Adipose tissue (tissue), 3 donors: ENCODE data around the gene PLD2. TPM values are rescaled to one million over a fixed set of nuclear protein-coding genes. Genes with fewer than 3 reads are reported as not detected.

Experiments used
- H3K27ac ChIP-seq: one replicate; pipeline ENCODE4 v1.5.1; 2013; ENCODE audit warnings: low read depth, low read length
- WGBS, 3 donors: extraction: QIAGEN DNeasy Blood & Tissue Kit; methylation state at CpG; one replicate each; pipeline ENCODE4 v1.1.7; 2013; 5-methylcytosine and 5-hydroxymethylcytosine counted together
- polyA plus RNA-seq, 3 donors: library from polyadenylated mRNA; stranded (reverse); fragments of 200-250 nt; gene quantifications; one replicate each; pipeline ENCODE4 v1.2.3, GENCODE V29; 2013
- donor health status: healthy with polysubstance abuse.
- donor health status: Bipolar disorder and iron deficiency.
- donor health status: healthy.

PLD2 gene, protein sequence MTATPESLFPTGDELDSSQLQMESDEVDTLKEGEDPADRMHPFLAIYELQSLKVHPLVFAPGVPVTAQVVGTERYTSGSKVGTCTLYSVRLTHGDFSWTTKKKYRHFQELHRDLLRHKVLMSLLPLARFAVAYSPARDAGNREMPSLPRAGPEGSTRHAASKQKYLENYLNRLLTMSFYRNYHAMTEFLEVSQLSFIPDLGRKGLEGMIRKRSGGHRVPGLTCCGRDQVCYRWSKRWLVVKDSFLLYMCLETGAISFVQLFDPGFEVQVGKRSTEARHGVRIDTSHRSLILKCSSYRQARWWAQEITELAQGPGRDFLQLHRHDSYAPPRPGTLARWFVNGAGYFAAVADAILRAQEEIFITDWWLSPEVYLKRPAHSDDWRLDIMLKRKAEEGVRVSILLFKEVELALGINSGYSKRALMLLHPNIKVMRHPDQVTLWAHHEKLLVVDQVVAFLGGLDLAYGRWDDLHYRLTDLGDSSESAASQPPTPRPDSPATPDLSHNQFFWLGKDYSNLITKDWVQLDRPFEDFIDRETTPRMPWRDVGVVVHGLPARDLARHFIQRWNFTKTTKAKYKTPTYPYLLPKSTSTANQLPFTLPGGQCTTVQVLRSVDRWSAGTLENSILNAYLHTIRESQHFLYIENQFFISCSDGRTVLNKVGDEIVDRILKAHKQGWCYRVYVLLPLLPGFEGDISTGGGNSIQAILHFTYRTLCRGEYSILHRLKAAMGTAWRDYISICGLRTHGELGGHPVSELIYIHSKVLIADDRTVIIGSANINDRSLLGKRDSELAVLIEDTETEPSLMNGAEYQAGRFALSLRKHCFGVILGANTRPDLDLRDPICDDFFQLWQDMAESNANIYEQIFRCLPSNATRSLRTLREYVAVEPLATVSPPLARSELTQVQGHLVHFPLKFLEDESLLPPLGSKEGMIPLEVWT
- 10 to 100 TPM; 14.4 to 32.1 (median 16.0) TPM for polyA plus RNA-seq

DNA sequence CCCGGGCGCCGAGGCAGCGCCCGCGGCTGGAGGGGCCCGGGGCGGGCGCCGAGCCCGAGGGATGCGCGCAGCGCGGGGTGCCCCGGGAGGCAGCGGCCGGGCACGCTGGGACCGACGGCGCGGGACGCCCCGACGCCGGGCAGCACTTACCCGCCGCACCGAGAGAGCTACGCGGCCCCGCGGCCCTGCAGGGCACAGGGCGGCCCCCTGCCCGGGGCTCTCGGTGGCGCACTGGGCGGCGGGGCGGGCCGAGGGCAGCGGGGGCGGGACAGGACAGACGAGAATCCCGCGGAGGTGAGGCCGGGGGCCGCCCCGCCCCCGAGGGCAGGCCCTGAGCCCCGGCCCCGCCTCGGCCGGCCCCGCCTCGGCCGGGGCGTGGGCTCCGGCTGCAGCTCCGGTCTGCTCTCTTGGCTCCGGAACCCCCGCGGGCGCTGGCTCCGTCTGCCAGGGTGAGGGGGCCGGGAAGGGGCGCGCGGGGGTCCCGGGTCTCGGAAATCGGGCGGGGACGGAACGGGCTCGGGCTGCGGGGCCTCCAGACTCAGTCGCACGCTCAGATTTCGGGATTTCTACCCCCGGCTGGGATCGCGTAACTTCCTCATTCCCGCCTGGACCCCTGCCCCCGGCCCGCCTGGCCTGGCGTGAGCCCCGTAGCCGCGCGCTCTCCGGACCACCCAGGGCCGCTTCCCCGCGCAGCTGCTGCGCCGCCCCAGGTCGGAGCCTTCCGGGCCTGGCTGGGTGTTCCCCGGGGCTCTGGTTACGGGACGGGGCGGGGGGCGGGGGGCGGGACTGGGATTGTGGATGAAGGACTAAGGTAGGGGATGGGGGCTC is at the start of gene PLD2:
PLD2 (plus strand) TSS at position 376 of the 828 bp plus-strand sequence. CDS start 621 bp downstream, outside the sequence.
- H3K27ac ChIP-seq: no peak within 1 kb of the TSS
- whole genome bisulfite sequencing, 3 donors: 1% methylated on average over 53 to 106 of the region's 106 CpGs

DNA sequence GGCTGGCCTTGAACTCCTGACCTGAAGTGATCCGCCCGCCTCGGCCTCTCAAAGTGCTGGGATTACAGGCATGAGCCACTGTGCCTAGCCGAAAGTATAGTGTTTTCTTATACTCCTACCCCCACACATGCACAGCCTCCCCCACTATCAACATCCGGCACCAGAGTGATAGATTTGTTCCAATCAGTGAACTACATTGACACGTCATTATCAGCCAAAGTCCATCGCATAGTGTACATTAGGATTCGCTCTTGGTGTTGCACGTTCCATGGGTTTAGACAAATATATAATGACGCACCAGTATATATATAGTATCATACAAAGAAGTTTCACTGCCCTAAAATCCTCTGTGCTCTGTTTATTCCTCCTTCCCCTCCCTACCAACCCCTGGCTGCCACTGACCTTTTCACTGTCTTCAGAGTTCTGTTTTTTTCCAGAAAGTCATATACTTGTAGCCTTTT is 47.1 kb upstream of the PLD2 start:
- H3K27ac ChIP-seq: no peak overlapping the region
- WGBS, 3 donors: 58 to 82% (median 79%) methylated on average over 10 of the region's 10 CpGs

DNA sequence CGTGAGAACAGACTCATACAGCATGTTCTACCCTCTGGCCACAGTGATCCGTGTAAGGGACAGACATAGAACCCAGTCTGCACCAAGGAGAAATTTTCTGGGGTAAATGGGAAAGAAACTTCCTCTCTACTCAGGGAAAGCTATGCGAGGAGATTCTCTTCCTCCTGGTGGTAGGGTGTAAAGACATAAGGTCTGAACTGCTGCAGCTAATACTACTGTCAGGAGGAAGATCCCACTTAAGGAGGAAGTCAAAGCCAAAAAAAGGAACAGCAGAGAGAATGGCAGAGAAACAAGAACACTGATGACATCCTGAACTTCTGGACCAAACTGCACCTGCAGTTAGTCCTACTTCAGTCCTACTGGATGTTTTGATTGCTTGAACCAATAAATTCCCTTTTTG is 42.4 kb upstream of the PLD2 start:
- WGBS, 3 donors: 48 to 72% (median 54%) methylated on average over 3 of the region's 3 CpGs
- no peak overlapping the region for H3K27ac ChIP-seq

DNA sequence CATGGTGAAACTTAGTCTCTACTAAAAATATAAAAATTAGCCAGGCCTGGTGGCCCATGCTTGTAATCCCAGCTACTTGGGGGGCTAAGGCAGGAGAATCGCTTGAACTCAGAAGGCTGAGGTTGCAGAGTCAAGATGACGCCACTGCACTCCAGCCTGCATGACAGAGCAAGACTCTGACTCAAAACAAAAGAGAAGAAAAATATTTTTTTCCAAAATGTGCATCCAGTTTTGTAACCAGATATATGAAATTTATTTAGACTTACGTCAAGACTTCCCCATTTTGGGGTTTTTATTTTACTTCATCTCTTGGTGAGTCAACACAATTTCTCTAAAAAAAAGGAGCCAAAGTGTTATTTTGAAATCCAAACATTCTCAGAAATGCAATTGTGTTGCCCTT is 40.8 kb upstream of the PLD2 start:
- WGBS, 3 donors: 54 to 82% (median 65%) methylated on average over 3 of the region's 3 CpGs
- no peak overlapping the region for H3K27ac ChIP-seq

DNA sequence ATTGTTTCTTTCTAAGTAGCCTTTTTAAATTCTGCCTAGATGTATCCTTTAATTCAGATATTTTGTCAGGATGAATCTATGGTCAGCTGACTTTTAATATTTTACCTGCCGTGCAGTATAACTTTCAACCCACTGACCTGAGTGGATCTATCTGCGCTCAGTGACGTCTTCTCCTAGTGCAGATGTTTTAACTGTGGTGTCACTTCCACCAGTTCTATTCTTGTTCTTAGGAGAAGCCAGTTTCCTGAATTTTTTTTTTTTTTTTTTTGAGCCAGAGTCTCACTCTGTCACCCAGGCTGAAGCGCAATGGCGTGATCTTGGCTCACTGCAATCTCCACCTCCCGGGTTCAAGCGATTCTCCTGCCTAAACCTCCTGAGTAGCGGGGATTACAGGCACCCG is 40.2 kb upstream of the PLD2 start:
- 72 to 87% (median 72%) methylated on average over 9 of the region's 9 CpGs for WGBS, 3 donors
- H3K27ac ChIP-seq: no peak overlapping the region

DNA sequence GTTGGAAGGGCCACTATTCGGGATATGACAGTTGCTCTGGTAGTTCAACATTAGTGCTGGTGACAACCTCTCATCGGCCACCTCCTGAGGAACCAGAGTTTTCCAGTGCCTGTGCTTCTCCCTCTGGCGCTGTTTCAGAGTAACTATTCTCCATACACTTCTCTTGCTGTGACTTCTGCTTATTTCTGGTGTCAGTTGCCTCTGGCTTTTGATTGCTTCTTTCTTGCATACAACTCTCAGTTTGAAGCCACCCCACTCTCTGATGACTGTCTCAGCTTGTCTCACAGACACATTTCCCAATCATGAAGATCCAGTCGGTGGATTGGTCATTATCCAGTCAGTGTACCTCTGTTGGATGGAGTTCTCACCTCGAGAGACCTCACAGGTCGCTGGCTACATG is 38.7 kb upstream of the PLD2 start:
- H3K27ac ChIP-seq: no peak overlapping the region
- WGBS, 3 donors: 77 to 81% (median 81%) methylated on average over 6 of the region's 6 CpGs

DNA sequence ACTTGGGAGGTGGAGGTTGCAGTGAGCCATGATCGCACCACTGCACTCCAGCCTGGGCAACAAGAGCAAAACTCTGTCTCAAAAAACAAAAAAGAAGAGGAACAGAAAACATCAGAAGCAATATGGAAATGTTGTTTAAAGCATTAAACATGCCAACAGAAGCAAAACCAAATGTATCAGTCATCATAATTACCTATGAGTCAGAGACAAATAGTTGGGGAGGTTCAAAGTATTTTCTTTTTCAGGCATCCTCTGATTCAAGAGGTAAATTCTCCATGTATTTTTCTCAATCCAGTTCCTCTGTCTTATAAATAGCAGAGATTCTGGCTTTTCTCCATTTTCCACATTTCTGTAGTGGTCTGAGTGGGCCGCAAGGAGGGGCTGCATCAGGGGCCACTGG is 37.3 kb upstream of the PLD2 start:
- 90 to 98% (median 90%) methylated on average over 2 of the region's 2 CpGs for WGBS, 3 donors

DNA sequence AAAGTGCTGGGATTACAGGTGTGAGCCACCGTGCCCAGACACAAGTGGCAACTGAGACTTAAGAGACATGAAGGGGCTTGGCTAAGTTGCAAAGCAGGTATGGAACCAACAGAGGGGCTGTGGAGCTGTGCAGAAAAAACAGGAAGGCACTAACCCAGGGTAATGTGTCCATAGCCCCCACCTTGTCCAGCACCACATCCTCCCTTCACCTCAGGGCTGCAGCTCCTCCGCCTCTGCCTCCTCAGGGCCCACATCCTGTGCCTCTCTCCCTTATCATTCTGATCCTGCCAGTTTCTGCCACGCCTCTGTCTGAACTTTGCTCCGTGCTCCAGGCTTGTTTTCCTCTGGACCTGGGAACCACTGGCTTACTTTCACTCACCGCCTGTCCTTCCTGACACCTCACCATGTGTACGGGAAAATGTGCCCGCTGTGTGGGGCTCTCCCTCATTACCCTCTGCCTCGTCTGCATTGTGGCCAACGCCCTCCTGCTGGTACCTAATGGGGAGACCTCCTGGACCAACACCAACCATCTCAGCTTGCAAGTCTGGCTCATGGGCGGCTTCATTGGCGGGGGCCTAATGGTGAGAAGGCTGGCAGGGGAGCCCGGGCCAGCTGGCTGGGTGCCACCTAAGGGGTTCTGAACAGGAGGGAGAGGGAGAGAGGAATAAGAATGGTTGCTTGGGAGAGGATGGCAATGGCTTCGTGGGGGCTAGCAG is 35.3 kb upstream of the PLD2 start, which contains the start of gene TM4SF5:
TM4SF5 (plus strand) TSS at position 368 of the 716 bp plus-strand sequence; CDS start at position 405, 37 bp downstream.
- no peak within 1 kb of the TSS for H3K27ac ChIP-seq
- whole genome bisulfite sequencing, 3 donors: 33 to 63% (median 58%) methylated on average over 13 of the region's 13 CpGs

More for the DNA sequence above, 37.3 kb upstream of the PLD2 start:
- no peak overlapping the region for H3K27ac ChIP-seq

DNA sequence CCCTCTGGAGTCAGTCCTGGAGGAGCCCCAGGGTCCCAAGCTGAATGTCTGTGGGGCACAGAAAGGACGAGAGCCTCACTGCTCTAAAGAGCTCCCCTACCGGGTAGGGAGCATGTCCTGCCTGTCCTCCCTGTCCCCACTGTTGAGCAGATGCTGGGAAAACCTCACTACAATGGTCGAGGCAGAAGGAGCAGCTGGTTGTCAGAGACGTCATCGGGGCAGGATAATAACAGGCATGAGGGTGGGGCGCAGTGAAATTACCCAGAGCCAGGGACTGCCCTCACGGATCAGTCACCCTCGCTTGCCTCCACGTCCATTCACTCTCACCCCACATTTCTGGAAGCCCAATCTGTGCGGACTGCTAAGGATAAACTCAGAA is 34.7 kb upstream of the PLD2 start:
- no peak overlapping the region for H3K27ac ChIP-seq

DNA sequence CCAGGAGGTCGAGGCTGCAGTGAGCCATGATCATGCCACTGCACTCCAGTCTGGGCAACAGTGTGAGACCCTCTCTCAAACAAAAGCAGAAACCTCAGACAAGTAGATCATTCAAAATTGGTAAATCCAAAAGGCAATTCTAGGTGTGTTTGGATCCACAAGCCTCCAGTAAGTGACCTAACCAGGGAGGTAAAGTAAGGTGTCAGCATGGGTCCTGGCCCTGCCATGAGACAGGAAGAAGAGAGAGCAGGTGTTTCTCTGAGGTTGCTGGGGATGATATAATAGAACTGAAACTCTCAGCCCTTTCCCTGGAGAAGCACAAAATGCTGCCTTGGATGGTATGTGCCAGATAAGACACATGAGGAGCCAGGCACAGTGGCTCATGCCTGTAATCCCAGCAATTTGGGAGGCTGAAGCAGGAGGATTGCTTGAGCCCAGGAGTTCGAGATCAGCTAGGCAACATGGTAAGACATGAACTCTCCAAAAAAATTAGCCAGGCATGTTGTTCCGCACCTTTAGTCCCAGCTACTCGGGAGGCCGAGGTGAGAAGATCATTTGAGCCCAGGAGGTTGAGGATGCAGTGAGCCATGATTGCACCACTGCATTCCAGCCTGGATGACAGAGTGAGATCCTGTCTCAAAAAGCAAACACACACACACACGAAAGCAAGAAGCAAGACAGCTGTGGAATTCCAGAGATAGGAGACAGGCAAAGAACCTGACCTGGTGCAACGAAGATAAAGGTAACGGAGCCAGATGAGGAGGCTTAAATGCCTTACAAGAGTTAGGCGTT is 28.8 kb upstream of the PLD2 start:
- 62 to 76% (median 75%) methylated on average over 9 of the region's 9 CpGs for WGBS, 3 donors
- H3K27ac ChIP-seq: no peak overlapping the region

More for the DNA sequence above, 34.7 kb upstream of the PLD2 start:
- 71 to 79% (median 75%) methylated on average over 10 of the region's 10 CpGs for WGBS, 3 donors

DNA sequence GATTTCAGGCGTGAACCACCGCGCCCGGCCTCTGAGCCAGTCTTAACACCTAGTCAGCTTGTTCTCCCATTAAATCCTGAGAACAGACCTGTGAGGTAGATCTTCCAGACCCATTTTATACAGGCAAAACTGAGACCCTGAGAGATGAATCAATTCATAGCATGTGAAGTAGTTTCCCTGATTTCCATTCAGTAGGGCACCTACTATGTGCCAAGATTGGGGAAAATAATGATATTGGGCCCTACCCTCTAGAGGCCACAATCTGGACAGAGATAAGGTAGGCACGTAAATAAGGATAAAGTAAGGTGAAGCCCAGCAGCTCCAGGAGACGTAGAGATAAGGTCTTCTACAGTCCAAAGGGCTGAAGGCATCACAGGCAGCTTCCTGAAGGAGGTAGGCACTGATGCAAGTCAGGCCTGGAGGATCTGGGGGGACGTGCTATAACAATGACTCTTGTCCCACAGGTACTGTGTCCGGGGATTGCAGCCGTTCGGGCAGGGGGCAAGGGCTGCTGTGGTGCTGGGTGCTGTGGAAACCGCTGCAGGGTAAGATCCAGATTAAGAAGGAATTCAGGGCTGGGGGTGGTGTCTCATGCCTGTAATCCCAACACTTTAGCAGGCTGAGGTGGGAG is 26.5 kb upstream of the PLD2 start:
- no peak overlapping the region for H3K27ac ChIP-seq
- 71 to 87% (median 79%) methylated on average over 11 of the region's 11 CpGs for WGBS, 3 donors

DNA sequence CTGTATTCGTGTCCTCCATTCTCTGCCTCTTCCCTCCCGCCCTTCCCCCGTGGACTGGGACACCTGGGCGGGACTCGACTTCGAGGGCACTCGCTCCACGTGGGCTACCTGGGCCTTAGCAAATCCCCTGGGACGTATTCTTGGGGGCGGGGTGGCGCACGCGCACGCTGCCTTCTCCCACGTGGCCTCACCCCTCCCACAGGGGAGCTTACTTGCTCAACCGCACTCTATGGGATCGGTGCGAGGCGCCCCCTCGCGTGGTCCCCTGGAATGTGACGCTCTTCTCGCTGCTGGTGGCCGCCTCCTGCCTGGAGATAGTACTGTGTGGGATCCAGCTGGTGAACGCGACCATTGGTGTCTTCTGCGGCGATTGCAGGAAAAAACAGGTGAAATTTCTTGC is 24.3 kb upstream of the PLD2 start:
- no peak overlapping the region for H3K27ac ChIP-seq
- WGBS, 3 donors: 26 to 33% (median 28%) methylated on average over 23 to 28 of the region's 28 CpGs

DNA sequence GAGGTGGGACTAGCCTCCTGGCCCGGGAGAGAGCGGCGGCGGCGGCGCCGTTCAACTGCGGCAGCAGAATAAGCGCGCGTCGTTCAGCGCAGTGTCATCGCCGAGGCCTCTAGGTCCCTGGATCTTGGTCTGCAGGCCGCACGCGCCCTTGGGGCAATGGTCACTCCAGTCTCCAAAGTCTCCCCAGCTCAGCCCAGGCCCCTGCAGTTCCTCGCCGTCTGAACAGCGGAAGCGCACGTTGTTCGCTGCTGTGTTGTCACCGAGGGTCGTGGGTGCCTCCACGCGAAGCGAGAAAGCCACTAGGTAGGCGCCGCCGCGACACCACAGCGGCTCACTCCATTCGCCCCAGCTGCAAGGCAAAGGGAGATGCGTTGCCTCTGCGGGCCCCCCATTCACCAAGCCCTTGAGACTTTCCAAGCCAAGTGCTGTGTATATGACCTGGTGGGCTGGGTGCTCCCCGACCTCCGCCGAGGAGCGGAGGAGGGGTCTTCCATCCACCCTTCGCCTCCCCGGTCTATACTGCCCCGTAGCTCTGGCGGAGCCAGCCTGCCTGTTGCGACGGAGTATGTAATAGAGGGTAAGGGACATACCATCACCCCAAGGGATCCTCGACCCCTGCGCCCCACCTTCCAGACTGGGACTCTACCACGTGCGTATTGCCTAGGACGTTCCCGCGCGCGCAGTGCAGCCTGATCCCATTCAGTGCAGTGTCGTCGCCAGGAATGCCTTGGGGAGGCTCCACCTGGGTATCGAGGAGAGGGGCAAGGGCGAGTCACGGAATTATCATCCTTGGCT is 21.4 kb upstream of the PLD2 start:
- 11 to 13% (median 12%) methylated on average over 61 of the region's 61 CpGs for WGBS, 3 donors
- H3K27ac ChIP-seq: no peak overlapping the region

DNA sequence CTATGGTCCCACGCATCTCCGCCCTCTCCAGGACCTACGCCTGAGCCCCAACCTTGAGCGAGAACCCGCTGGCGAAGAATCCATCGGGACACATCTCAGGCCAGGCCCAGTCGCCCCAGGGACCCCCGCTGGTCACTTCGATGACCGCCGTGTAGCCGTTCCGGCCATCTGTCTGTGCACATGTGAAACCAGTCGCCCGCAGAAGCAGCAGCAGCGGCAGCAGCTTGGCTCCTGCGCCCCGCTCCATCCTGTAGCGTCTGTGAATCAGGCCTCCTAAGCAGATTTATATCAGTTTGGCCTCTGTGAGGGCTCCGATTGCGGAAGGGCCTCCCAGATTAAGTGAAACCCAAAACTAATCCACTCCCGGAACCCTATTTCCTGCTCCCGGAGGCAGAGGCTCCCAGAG is 20.8 kb upstream of the PLD2 start, which contains the start of gene VMO1:
VMO1 (minus strand) TSS at position 259 of the 406 bp plus-strand sequence; CDS start at position 247, 12 bp downstream.
- WGBS, 3 donors: 4 to 8% (median 4%) methylated on average over 24 of the region's 24 CpGs
- H3K27ac ChIP-seq: no peak within 1 kb of the TSS

DNA sequence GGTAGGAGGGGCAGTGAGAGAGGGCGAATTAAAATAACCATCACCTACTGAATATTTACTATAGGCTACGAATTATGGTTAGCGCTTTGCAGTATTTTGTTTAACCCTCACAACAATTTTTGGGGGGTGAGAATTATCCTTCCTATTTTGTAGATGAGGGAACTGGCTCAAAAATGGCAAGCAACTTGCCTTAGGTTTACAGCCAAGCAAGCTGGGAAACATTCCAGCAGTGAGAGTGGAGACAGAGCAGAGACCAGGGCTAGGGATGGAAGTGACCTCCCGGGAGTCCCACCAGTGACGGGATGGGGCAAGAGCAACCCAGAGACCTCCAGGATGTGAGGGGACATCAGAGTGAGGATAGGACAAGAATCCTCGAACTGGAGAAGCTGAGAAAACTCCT is 20.4 kb upstream of the PLD2 start:
- 10 to 19% (median 10%) methylated on average over 6 of the region's 6 CpGs for WGBS, 3 donors
- no peak overlapping the region for H3K27ac ChIP-seq
